Pancreas (tissue), 10 donors: ENCODE measurements around the gene ADAMTS2. TPM values are rescaled to one million over a fixed set of nuclear protein-coding genes. Genes with fewer than 3 reads are reported as not detected.

Source experiments
- ATAC-seq, 4 donors: fragments of 200-7000 bp; cut with Tn5 transposase; one replicate each; pipeline versions ENCODE4 v1.8.0 to v1.9.1; 2020; ENCODE audit warnings: mild to moderate bottlenecking in 4 of 4, moderate library complexity in 4 of 4
- DNase-seq, 6 donors: peaks; one replicate each; pipeline ENCODE4 v3.0.0-alpha.2; 2020
- FAIRE-seq: peaks from 2 replicates; lab custom pipeline; 2012; peaks lifted over from hg19 to GRCh38; lab: Jason Lieb, UNC
- H3K27ac ChIP-seq, 4 donors: fragments of 200-600 bp; sonication (generic); 1 replicate in 3 of 4; 2 replicates in 1 of 4; pipeline versions ENCODE4 v1.5.0 to v1.8.0; 2020
- H3K27me3 ChIP-seq, 4 donors: fragments of 200-600 bp; one replicate each; pipeline ENCODE4 v1.8.0; 2021
- H3K36me3 ChIP-seq, 3 donors: fragments of 200-600 bp; sonication (generic) in 1 of 3; one replicate each; pipeline versions ENCODE4 v1.5.0 to v1.8.0; 2020 to 2021
- H3K4me1 ChIP-seq, 3 donors: fragments of 200-600 bp; one replicate each; pipeline ENCODE4 v1.8.0; 2021
- H3K4me3 ChIP-seq, 4 donors: fragments of 200-600 bp; sonication (generic) in 2 of 4; one replicate each; pipeline versions ENCODE4 v1.5.0 to v1.8.0; 2020 to 2021
- H3K9me3 ChIP-seq, 4 donors: fragments of 200-600 bp; one replicate each; pipeline ENCODE4 v1.8.0; 2021
- CTCF ChIP-seq, 4 donors: fragments of 200-600 bp; sonication (generic) in 3 of 4; IDR thresholded peaks; one replicate each; pipeline versions ENCODE4 v1.5.0 to v1.8.0; 2021; ENCODE audit warnings: antibody characterized with exemption in 4 of 4
- WGBS, 2 donors: extraction: QIAGEN DNeasy Blood & Tissue Kit; methylation state at CpG; one replicate each; pipeline ENCODE4 v1.1.7; 2013; 5-methylcytosine and 5-hydroxymethylcytosine counted together
- intact Hi-C, 3 donors: fragments of 100-400 bp; cut with DNase I; formaldehyde crosslinking; loops; one replicate each; pipeline versions ENCODE4 v1.11.1 to v1.14.2; 2022
- polyA plus RNA-seq, 2 donors: library from polyadenylated mRNA; stranded (reverse); fragments of 200-250 nt; gene quantifications; one replicate each; pipeline ENCODE4 v1.2.3, GENCODE V29; 2013
- total RNA-seq, 6 donors: library from RNA; stranded (reverse); fragmentation: NEBNext Ultra II Directional in 4 of 6; extraction: Animal tissue kit (Norgen Biotek cat#: 25700) in 4 of 6; gene quantifications; one replicate each; pipeline versions ENCODE4 v1.2.1 to v1.2.4, GENCODE V29; 2021 to 2023
- donor health status: healthy with polysubstance abuse.
- donor health status: DM: no; HTN: no; CAD: no; lungs with moderate emphysema.
- donor health status: DM: no; HTN: no; CAD: no.
- donor health status: control.
- donor health status: control.
- donor health status: Bipolar disorder and iron deficiency.
- donor health status: DM: yes; HTN: yes; CAD: no.
- donor health status: DM: no; HTN: no; CAD: no.
- donor health status: DM: no; HTN: no; CAD: no.
- donor health status: DM: yes; HTN: yes; CAD: no.

ADAMTS2 gene
- total and polyA plus RNA-seq, 8 donors = 1.3 to 18.5 (median 5.8) TPM

GRCh38 chr5:179149278-179149677 lies 196.0 kb downstream of the ADAMTS2 start:
- WGBS, 2 donors = 63 to 81% methylated on average over 10 of the region's 10 CpGs
- FAIRE-seq (no peak), DNase-seq (peak in 1 of 6 donors; percentile 28), ATAC-seq (no peak)
- Histone ChIP-seq H3K27me3 (no peaks in the 10 kb centered on the region), H3K36me3 (no peaks in the 10 kb centered on the region), H3K27ac (no peak overlapping the region), H3K4me3 (no peak overlapping the region), H3K9me3 (no peaks in the 10 kb centered on the region), H3K4me1 (no peaks in the 10 kb centered on the region)
- TF ChIP-seq CTCF (IDR thresholded peaks at IDR 0.05) = no peak
- intact Hi-C loops = no loop called here

- Histone ChIP-seq H3K36me3 (no peaks in the 10 kb centered on the region), H3K27me3 (no peaks in the 10 kb centered on the region), H3K9me3 (no peaks in the 10 kb centered on the region), H3K27ac (no peak overlapping the region), H3K4me3 (no peak overlapping the region), H3K4me1 (no peaks in the 10 kb centered on the region)
- WGBS, 2 donors = 39 to 41% methylated on average over 9 of the region's 9 CpGs
- no peak for ATAC-seq
- DNase-seq = peak in 1 of 6 donors; percentile 40
- FAIRE-seq = no peak
- TF ChIP-seq CTCF (IDR thresholded peaks at IDR 0.05) = no peak
- intact Hi-C loops = no loop called here
Observed at GRCh38 chr5:179148703-179149170, 196.5 kb downstream of the ADAMTS2 start.

GRCh38 chr5:179147991-179148702 lies 197.1 kb downstream of the ADAMTS2 start:
- Histone ChIP-seq H3K9me3 (no peaks in the 10 kb centered on the region), H3K27ac (no peak overlapping the region), H3K4me1 (no peaks in the 10 kb centered on the region), H3K27me3 (no peaks in the 10 kb centered on the region), H3K4me3 (no peak overlapping the region), H3K36me3 (no peaks in the 10 kb centered on the region)
- FAIRE-seq (no peak), ATAC-seq (no peak), DNase-seq (peak in 1 of 6 donors; percentile 30)
- intact Hi-C loops = no loop called here
- TF ChIP-seq CTCF (IDR thresholded peaks at IDR 0.05) = no peak
- WGBS, 2 donors = 61 to 76% methylated on average over 25 of the region's 25 CpGs

- Histone ChIP-seq H3K27ac (no peak overlapping the region), H3K9me3 (no peaks in the 10 kb centered on the region), H3K4me3 (no peak overlapping the region), H3K27me3 (no peaks in the 10 kb centered on the region), H3K4me1 (no peaks in the 10 kb centered on the region), H3K36me3 (no peaks in the 10 kb centered on the region)
- FAIRE-seq (no peak), DNase-seq (no peak), ATAC-seq (no peak)
- 67 to 82% methylated on average over 10 of the region's 10 CpGs for WGBS, 2 donors
- no peak for TF ChIP-seq CTCF (IDR thresholded peaks at IDR 0.05)
- intact Hi-C loops = no loop called here
Observed at GRCh38 chr5:179146277-179146676, 199.0 kb downstream of the ADAMTS2 start.

GRCh38 chr5:179143446-179143845 lies 201.8 kb downstream of the ADAMTS2 start:
- H3K4me1 ChIP-seq = no peaks in the 10 kb centered on the region
- no peak overlapping the region for H3K27ac ChIP-seq
- ATAC-seq = no peak
- DNase-seq = no peak
- H3K9me3 ChIP-seq = no peaks in the 10 kb centered on the region
- WGBS, 2 donors = 37 to 44% methylated on average over 7 of the region's 7 CpGs
- FAIRE-seq = no peak
- H3K36me3 ChIP-seq = no peaks in the 10 kb centered on the region
- no peak overlapping the region for H3K4me3 ChIP-seq
- intact Hi-C loops = no loop called here
- no peaks in the 10 kb centered on the region for H3K27me3 ChIP-seq
- no peak for TF ChIP-seq CTCF (IDR thresholded peaks at IDR 0.05)
